HepG2 (cell line): ENCODE results near the gene SNRPD3. TPM values are rescaled to one million over a fixed set of nuclear protein-coding genes. Genes with fewer than 3 reads are reported as not detected.
A peak's percentile ranks its signal among the peaks of the same experiment; 100 is the strongest.

Experiments
- ATM ChIP-seq: fragments of 450-650 bp; IDR thresholded peaks from 2 replicates; pipeline ENCODE4 v1.7.1; 2017; ENCODE audit warnings: mild to moderate bottlenecking, borderline replicate concordance
- CBX1 ChIP-seq: IDR thresholded peaks from one replicate; pipeline ENCODE4 v1.6.1; 2016; ENCODE audit warnings: antibody characterized with exemption, low read depth
- ELK4 ChIP-seq: sonication (generic); formaldehyde crosslinking; IDR thresholded peaks from 2 replicates; pipeline ENCODE4 v1.9.0; 2021; ENCODE audit warnings: missing genetic modification reagents, borderline replicate concordance
- FIP1L1 ChIP-seq: fragments of 200-400 bp; formaldehyde crosslinking; IDR thresholded peaks from 2 replicates; pipeline ENCODE4 v1.6.1; 2018; ENCODE audit warnings: low read depth, mild to moderate bottlenecking, low read length, moderate library complexity, borderline replicate concordance; ENCODE audit not compliant: insufficient read depth
- FLYWCH1 ChIP-seq: sonication (generic); formaldehyde crosslinking; IDR thresholded peaks from 2 replicates; pipeline ENCODE4 v1.8.1; 2023; ENCODE audit warnings: mild to moderate bottlenecking, missing genetic modification reagents
- HOXA7 ChIP-seq: sonication (generic); formaldehyde crosslinking; IDR thresholded peaks from 2 replicates; pipeline ENCODE4 v1.8.1; 2022; ENCODE audit warnings: mild to moderate bottlenecking, missing genetic modification reagents, moderate library complexity
- NFKB2 ChIP-seq: sonication (generic); formaldehyde crosslinking; IDR thresholded peaks from 2 replicates; pipeline ENCODE4 v1.4.0; 2020; ENCODE audit warnings: missing genetic modification reagents, borderline replicate concordance
- NR2F6 ChIP-seq, 2 experiments: IDR thresholded peaks; 2 replicates each; pipeline ENCODE4 v1.6.1; 2016; ENCODE audit warnings: antibody characterized with exemption in 1 of 2, mild to moderate bottlenecking in 1 of 2
- ONECUT2 ChIP-seq: sonication (generic); formaldehyde crosslinking; IDR thresholded peaks from 2 replicates; pipeline ENCODE4 v1.4.0; 2020; ENCODE audit warnings: missing genetic modification reagents
- SMAD3 ChIP-seq: sonication (generic); formaldehyde crosslinking; IDR thresholded peaks from 2 replicates; pipeline ENCODE4 v1.4.0; 2020; ENCODE audit warnings: missing genetic modification reagents
- SRSF4 ChIP-seq: fragments of 200-400 bp; formaldehyde crosslinking; IDR thresholded peaks from one replicate; pipeline ENCODE4 v1.6.1; 2018; ENCODE audit warnings: mild to moderate bottlenecking, low read depth, low read length, moderate library complexity; ENCODE audit not compliant: poor library complexity, severe bottlenecking
- ZFX ChIP-seq: sonication (generic); formaldehyde crosslinking; IDR thresholded peaks from 2 replicates; pipeline ENCODE4 v1.4.0; 2020; ENCODE audit warnings: mild to moderate bottlenecking, low read depth, missing genetic modification reagents, moderate library complexity
- ZKSCAN1 ChIP-seq: fragments of 150-350 bp; IDR thresholded peaks from 2 replicates; pipeline ENCODE4 v1.6.1; 2014; ENCODE audit warnings: low read length
- ZNF468 ChIP-seq: sonication (generic); formaldehyde crosslinking; IDR thresholded peaks from 2 replicates; pipeline ENCODE4 v1.8.0; 2022; ENCODE audit warnings: mild to moderate bottlenecking, moderate library complexity, missing genetic modification reagents
- ZNF503 ChIP-seq: sonication (generic); formaldehyde crosslinking; IDR thresholded peaks from 2 replicates; pipeline ENCODE4 v1.4.0; 2020; ENCODE audit warnings: missing genetic modification reagents
- ZNF543 ChIP-seq: sonication (generic); formaldehyde crosslinking; IDR thresholded peaks from 2 replicates; pipeline ENCODE4 v1.4.0; 2020; ENCODE audit warnings: mild to moderate bottlenecking, missing genetic modification reagents
- ZNF570 ChIP-seq: sonication (generic); formaldehyde crosslinking; IDR thresholded peaks from 2 replicates; pipeline ENCODE4 v1.4.0; 2020; ENCODE audit warnings: mild to moderate bottlenecking, missing genetic modification reagents, borderline replicate concordance
- ZNF644 ChIP-seq: IDR thresholded peaks from 2 replicates; pipeline ENCODE4 v1.6.1; 2016; ENCODE audit warnings: low read depth
- ZNF703 ChIP-seq: sonication (generic); formaldehyde crosslinking; IDR thresholded peaks from 2 replicates; pipeline ENCODE4 v1.5.1; 2020; ENCODE audit warnings: missing genetic modification reagents, mild to moderate bottlenecking, moderate library complexity, borderline replicate concordance
- ZNF775 ChIP-seq: sonication (generic); formaldehyde crosslinking; IDR thresholded peaks from 2 replicates; pipeline ENCODE4 v1.4.0; 2020; ENCODE audit warnings: missing genetic modification reagents, mild to moderate bottlenecking, moderate library complexity, borderline replicate concordance
- polyA plus RNA-seq, 8 experiments: library from polyadenylated mRNA; depleted of rRNA in 3 of 8; stranded (reverse) in 7 of 8; unstranded in 1 of 8; fragments of >200 nt; fragmentation: Illumina TruSeq in 4 of 8; extraction: Trizol in 4 of 8; gene quantifications; 2 replicates each; pipeline versions ENCODE4 v1.2.1 to v1.2.3, GENCODE V29; 2011 to 2016; ENCODE audit warnings: low read depth in 4 of 8, missing spikeins in 1 of 8, mixed read lengths in 1 of 8; ENCODE audit not compliant: insufficient read depth in 1 of 8
- total RNA-seq, 5 experiments: library from RNA; depleted of rRNA; stranded (reverse); fragments of >200 nt; fragmentation: Illumina TruSeq; extraction: Trizol; gene quantifications; 2 replicates each; pipeline ENCODE4 v1.2.3, GENCODE V29; 2016; ENCODE audit warnings: low read depth in 1 of 5
- TF ChIP-seq, protein P1 (sequence below): IDR thresholded peaks from 2 replicates; pipeline ENCODE4 v1.6.1; 2016
- TF ChIP-seq, protein P2 (sequence below): sonication (generic); formaldehyde crosslinking; IDR thresholded peaks from 2 replicates; pipeline ENCODE4 v1.4.0; 2020; ENCODE audit warnings: missing genetic modification reagents, borderline replicate concordance
- TF ChIP-seq, protein P3 (sequence below): sonication (generic); formaldehyde crosslinking; IDR thresholded peaks from 2 replicates; pipeline ENCODE4 v1.5.1; 2020; ENCODE audit warnings: missing genetic modification reagents, mild to moderate bottlenecking, borderline replicate concordance

The SNRPD3 gene
- total and polyA plus RNA-seq, 2 of the 13 experiments (the other 11 are each of a cell fraction or from before 2014, with no cell fraction given) = 110 to 209 TPM

DNA sequence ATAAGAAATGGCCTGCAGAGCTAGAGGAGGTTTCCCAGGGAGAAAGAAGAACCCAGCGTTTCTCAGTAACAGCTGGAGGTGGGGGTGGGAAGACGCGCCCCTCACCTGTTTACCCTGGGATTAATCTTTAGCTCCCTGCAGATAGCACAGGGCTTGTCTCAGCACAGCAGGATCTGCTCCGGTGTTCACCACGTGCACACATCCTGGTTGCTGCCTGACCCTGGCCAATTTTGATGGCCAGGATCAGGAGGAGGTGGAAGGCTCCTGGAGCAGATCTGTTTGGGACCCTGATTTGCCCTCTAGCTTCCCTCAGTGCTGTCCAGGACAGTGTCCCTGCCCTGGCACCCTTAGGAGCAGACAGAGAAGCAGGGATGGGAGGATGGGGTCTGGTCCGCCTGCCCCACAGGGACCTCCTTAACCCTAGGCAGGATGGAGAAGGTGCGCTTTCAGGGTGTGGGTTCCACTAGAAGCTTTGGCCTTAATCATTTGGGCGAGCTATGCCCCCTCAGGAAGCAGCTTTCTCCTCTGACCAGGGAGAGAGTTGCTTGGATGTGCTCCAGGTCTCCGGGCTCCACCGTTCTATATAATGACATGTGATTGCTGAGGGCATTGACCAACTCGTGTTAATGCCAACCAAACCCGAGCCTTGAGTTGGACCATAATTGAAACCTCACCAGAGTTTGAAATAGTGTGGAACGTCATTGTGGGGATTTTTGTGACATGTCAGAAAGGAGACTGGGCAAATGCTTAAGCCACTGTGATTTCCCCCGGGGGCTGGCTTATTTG is 41.4 kb upstream of the SNRPD3 start (continued):
- TF ChIP-seq ZNF503 (peak; percentile 84; the same call in 1 of the 2 replicates), ZNF775 (CRISPR knock-in tag) (peak; percentile 86), ZNF644 (CRISPR knock-in tag) (no peak), ONECUT2 (CRISPR knock-in tag) (peak; percentile 70; the same call in 1 of the 2 replicates), HOXA7 (CRISPR knock-in tag) (no peak), NFKB2 (CRISPR knock-in tag) (peak; percentile 96; the same call in 1 of the 2 replicates), FLYWCH1 (CRISPR knock-in tag) (no peak), SRSF4 (no peak), SMAD3 (CRISPR knock-in tag) (peak; percentile 98), ZNF703 (CRISPR knock-in tag) (peak; percentile 79; the same call in 1 of the 2 replicates), ATM (no peak), ZKSCAN1 (no peak), FIP1L1 (no peak), ZNF468 (CRISPR knock-in tag) (no peak), ZNF543 (CRISPR knock-in tag) (peak; percentile 97), NR2F6 (IDR thresholded peaks at IDR 0.05) (peak; percentile 83), NR2F6 (CRISPR knock-in tag; IDR thresholded peaks at IDR 0.05) (peak; percentile 95), CBX1 (peak; percentile 71), ZNF570 (CRISPR knock-in tag) (peak; percentile 89; the same call in 1 of the 2 replicates), ZFX (CRISPR knock-in tag) (peak; percentile 83), ELK4 (no peak)
- TF ChIP-seq, protein P1, sequence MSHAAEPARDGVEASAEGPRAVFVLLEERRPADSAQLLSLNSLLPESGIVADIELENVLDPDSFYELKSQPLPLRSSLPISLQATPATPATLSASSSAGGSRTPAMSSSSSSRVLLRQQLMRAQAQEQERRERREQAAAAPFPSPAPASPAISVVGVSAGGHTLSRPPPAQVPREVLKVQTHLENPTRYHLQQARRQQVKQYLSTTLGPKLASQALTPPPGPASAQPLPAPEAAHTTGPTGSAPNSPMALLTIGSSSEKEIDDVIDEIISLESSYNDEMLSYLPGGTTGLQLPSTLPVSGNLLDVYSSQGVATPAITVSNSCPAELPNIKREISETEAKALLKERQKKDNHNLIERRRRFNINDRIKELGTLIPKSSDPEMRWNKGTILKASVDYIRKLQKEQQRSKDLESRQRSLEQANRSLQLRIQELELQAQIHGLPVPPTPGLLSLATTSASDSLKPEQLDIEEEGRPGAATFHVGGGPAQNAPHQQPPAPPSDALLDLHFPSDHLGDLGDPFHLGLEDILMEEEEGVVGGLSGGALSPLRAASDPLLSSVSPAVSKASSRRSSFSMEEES (CRISPR knock-in tag) = peak; percentile 96
- TF ChIP-seq, protein P2, sequence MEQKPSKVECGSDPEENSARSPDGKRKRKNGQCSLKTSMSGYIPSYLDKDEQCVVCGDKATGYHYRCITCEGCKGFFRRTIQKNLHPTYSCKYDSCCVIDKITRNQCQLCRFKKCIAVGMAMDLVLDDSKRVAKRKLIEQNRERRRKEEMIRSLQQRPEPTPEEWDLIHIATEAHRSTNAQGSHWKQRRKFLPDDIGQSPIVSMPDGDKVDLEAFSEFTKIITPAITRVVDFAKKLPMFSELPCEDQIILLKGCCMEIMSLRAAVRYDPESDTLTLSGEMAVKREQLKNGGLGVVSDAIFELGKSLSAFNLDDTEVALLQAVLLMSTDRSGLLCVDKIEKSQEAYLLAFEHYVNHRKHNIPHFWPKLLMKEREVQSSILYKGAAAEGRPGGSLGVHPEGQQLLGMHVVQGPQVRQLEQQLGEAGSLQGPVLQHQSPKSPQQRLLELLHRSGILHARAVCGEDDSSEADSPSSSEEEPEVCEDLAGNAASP (CRISPR knock-in tag) = peak; percentile 94
- TF ChIP-seq, protein P3, sequence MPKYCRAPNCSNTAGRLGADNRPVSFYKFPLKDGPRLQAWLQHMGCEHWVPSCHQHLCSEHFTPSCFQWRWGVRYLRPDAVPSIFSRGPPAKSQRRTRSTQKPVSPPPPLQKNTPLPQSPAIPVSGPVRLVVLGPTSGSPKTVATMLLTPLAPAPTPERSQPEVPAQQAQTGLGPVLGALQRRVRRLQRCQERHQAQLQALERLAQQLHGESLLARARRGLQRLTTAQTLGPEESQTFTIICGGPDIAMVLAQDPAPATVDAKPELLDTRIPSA (CRISPR knock-in tag) = peak; percentile 69; the same call in 1 of the 2 replicates
